Brain microvascular endothelial cell (primary cell): ENCODE data around the gene UNC13C.
"Not testable (repeated sequence)": the region's sequence is repeated elsewhere in the genome, so short reads cannot be mapped to it uniquely, and the experiment has no call there.

Experiments
- DNase-seq: peaks from one replicate; pipeline ENCODE4 v3.0.0-alpha.2; 2020
- H3K27ac ChIP-seq: fragments of 250-450 bp; sonication (Bioruptor Pico); 2 replicates; pipeline ENCODE4 v1.5.1; 2020; ENCODE audit warnings: mild to moderate bottlenecking, moderate library complexity
- H3K27me3 ChIP-seq: fragments of 250-450 bp; sonication (Bioruptor Pico); replicated peaks from 2 replicates; pipeline ENCODE4 v1.5.1; 2020; ENCODE audit warnings: mild to moderate bottlenecking
- H3K36me3 ChIP-seq: fragments of 250-450 bp; sonication (Bioruptor Pico); replicated peaks from 2 replicates; pipeline ENCODE4 v1.5.1; 2020; ENCODE audit warnings: mild to moderate bottlenecking
- H3K4me3 ChIP-seq: 2 replicates; pipeline ENCODE4 v1.5.1; 2011; ENCODE audit warnings: low read depth, mild to moderate bottlenecking, control low read depth, low read length, moderate library complexity
- CTCF ChIP-seq: IDR thresholded peaks from 2 replicates; pipeline ENCODE4 v1.5.1; 2011; ENCODE audit warnings: low read depth, mild to moderate bottlenecking, moderate library complexity, low read length, control low read depth, inconsistent platforms; ENCODE audit errors: missing control alignments
- in situ Hi-C: cut with HindIII; loops from 2 replicates; pipeline ENCODE4 v1.10.0; 2017; ENCODE audit warnings: low sequenced_read_pairs, low pct_ligation_motif_present

Gene UNC13C

GRCh38 chr15:53978253-53978906, at the start of gene UNC13C:
TSS of gene UNC13C (plus strand) at chr15:53978441. CDS start at chr15:54012904, 34,463 bp downstream.
- peak within 1 kb of the TSS; percentile 18 for H3K4me3 ChIP-seq
- peak; percentile 7 for DNase-seq
- in situ Hi-C loops, result no loop called here
- H3K27me3 ChIP-seq, result peaks cover 11% of the 10 kb centered on the region
- H3K27ac ChIP-seq, result no peak within 1 kb of the TSS
- no peak for TF ChIP-seq CTCF
- no peaks in the 10 kb centered on the region for H3K36me3 ChIP-seq

- in situ Hi-C loops, result no loop called here
- H3K27me3 ChIP-seq, result no peaks in the 10 kb centered on the region
- H3K27ac ChIP-seq, result no peak overlapping the region
- no peaks in the 10 kb centered on the region for H3K36me3 ChIP-seq
- no peak overlapping the region for H3K4me3 ChIP-seq
- no peak for TF ChIP-seq CTCF
- no peak for DNase-seq
These were observed 42.1 kb upstream of the UNC13C start for GRCh38 chr15:53936137-53936536.

DNA sequence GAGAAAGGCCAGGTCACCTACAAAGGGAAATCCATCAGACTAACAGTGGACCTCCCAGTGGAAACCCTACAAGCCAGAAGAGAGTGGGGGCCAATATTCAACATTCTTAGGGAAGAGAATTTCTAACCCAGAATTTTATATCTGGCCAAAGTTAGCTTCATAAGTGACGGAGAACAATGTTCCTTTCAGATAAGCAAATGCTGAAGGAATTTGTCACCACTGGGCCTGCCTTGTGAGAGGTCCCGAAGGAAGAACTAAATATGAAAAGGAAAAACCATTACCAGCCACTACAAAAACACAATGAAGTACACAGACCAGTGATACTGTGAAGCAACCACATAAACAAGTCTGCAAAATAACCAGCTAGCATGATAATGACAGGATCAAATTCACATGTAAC, 40.6 kb upstream of the UNC13C start:
- DNase-seq, in situ Hi-C loops, H3K4me3 ChIP-seq: not testable (repeated sequence)

GRCh38 chr15:53950572-53950971, 27.7 kb upstream of the UNC13C start:
- DNase-seq, result no peak
- Histone ChIP-seq H3K4me3 (no peak overlapping the region), H3K36me3 (no peaks in the 10 kb centered on the region), H3K27ac (no peak overlapping the region), H3K27me3 (no peaks in the 10 kb centered on the region)
- in situ Hi-C loops, result no loop called here
- TF ChIP-seq CTCF, result no peak

More for the DNA sequence above, 40.6 kb upstream of the UNC13C start:
- H3K27ac ChIP-seq, H3K27me3 ChIP-seq, H3K36me3 ChIP-seq: not testable (repeated sequence)

DNA sequence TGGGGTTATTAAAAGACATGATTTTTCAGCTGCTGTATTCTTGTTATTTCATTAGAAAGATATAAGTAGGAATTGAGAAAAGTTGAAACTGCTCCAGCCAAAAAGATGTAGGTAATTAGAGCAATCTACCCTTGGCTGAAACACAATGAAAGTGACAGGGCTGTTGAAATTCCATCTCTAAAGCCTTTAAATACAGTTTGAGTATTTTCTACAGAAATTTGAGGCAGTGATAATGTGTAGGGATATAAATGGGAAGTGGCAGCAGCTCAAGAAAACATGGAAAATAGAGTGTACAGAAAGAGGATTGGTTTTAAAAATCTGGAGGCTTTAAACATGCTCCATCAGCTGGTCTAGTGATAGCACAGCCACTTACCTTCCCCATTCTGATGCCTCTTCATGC, 22.8 kb upstream of the UNC13C start:
- no peak for DNase-seq
- TF ChIP-seq CTCF, result no peak
- no peak overlapping the region for H3K27ac ChIP-seq
- H3K4me3 ChIP-seq, result no peak overlapping the region
- H3K36me3 ChIP-seq, result no peaks in the 10 kb centered on the region
- no peaks in the 10 kb centered on the region for H3K27me3 ChIP-seq
- in situ Hi-C loops, result no loop called here

- in situ Hi-C loops, result no loop called here
These were observed 15.3 kb upstream of the UNC13C start for GRCh38 chr15:53962646-53963561.

More at GRCh38 chr15:53962646-53963561, 15.3 kb upstream of the UNC13C start:
- peak; percentile 41 for DNase-seq
- no peak overlapping the region for H3K27ac ChIP-seq
- H3K4me3 ChIP-seq, result no peak overlapping the region
- no peaks in the 10 kb centered on the region for H3K27me3 ChIP-seq
- H3K36me3 ChIP-seq, result no peaks in the 10 kb centered on the region
- TF ChIP-seq CTCF, result peak; percentile 61
